ENCODE data around the gene LATS2.

GRCh38 chr13:21014139-21014501 lies 47.3 kb downstream of the LATS2 start:
- TF ChIP-seq REST (IDR thresholded peaks at IDR 0.05; ENCODE audit: insufficient replicate concordance, low read depth) (no peak), CTCF (IDR thresholded peaks at IDR 0.05; ENCODE audit: insufficient read depth, low read length) (no peak)
